ENCODE measurements around the gene SF3B6. TPM values are rescaled to one million over a fixed set of nuclear protein-coding genes. Genes with fewer than 3 reads are reported as not detected.
"Not testable (repeated sequence)": the region's sequence is repeated elsewhere in the genome, so short reads cannot be mapped to it uniquely, and the experiment has no call there.

The SF3B6 gene
- total RNA-seq (2014; rRNA removed; shearing (Covaris generic); ENCODE audit: low replicate concordance) = 239 and 275 TPM in 2 replicates

- peak; percentile 99 for DNase-seq (ENCODE audit: low read depth)
- in situ Hi-C loops (cut with HindIII; ENCODE audit: low pct_unique_long_range_greater_than_20kb, low sequenced_read_pairs) = no loop called here
Measured at GRCh38 chr2:24075915-24076848, at the start of gene SF3B6. Gene SF3B6 (minus strand): TSS chr2:24076326. CDS start chr2:24076229, 97 bp downstream.

GRCh38 chr2:24123922-24124580, 47.9 kb upstream of the SF3B6 start:
- in situ Hi-C loops (cut with HindIII; ENCODE audit: low pct_unique_long_range_greater_than_20kb, low sequenced_read_pairs) = no loop called here
- peak; percentile 76 for DNase-seq (ENCODE audit: low read depth)

GRCh38 chr2:24123195-24123921, 47.2 kb upstream of the SF3B6 start, which contains the start of the genes FAM228B and PFN4:
Gene FAM228B (plus strand): TSS chr2:24123469. CDS start chr2:24124362, 893 bp downstream.
Gene PFN4 (minus strand): TSS chr2:24123334. CDS start chr2:24122535, 799 bp downstream.
- peak; percentile 90 for DNase-seq (ENCODE audit: low read depth)
- in situ Hi-C loops (cut with HindIII; ENCODE audit: low pct_unique_long_range_greater_than_20kb, low sequenced_read_pairs) = no loop called here

- DNase-seq (ENCODE audit: low read depth) = no peak
- in situ Hi-C loops (cut with HindIII; ENCODE audit: low pct_unique_long_range_greater_than_20kb, low sequenced_read_pairs) = no loop called here
Measured at GRCh38 chr2:24122366-24123194, 46.5 kb upstream of the SF3B6 start.

- DNase-seq (ENCODE audit: low read depth) = no peak
- in situ Hi-C loops (cut with HindIII; ENCODE audit: low pct_unique_long_range_greater_than_20kb, low sequenced_read_pairs) = no loop called here
Measured at GRCh38 chr2:24121469-24121868, 45.3 kb upstream of the SF3B6 start.

GRCh38 chr2:24121066-24121465, 44.9 kb upstream of the SF3B6 start:
- in situ Hi-C loops (cut with HindIII; ENCODE audit: low pct_unique_long_range_greater_than_20kb, low sequenced_read_pairs) = no loop called here
- no peak for DNase-seq (ENCODE audit: low read depth)

GRCh38 chr2:24117902-24118301, 41.8 kb upstream of the SF3B6 start:
- no peak for DNase-seq (ENCODE audit: low read depth)
- in situ Hi-C loops (cut with HindIII; ENCODE audit: low pct_unique_long_range_greater_than_20kb, low sequenced_read_pairs) = no loop called here

GRCh38 chr2:24115057-24115456, 38.9 kb upstream of the SF3B6 start:
- in situ Hi-C loops (cut with HindIII; ENCODE audit: low pct_unique_long_range_greater_than_20kb, low sequenced_read_pairs) = no loop called here
- DNase-seq (ENCODE audit: low read depth) = peak; percentile 56

- peak; percentile 81 for DNase-seq (ENCODE audit: low read depth)
- in situ Hi-C loops (cut with HindIII; ENCODE audit: low pct_unique_long_range_greater_than_20kb, low sequenced_read_pairs) = no loop called here
Measured at GRCh38 chr2:24111407-24111901, 35.3 kb upstream of the SF3B6 start.

- in situ Hi-C loops (cut with HindIII; ENCODE audit: low pct_unique_long_range_greater_than_20kb, low sequenced_read_pairs) = no loop called here
- DNase-seq (ENCODE audit: low read depth) = peak; percentile 52
Measured at GRCh38 chr2:24110660-24111303, 34.7 kb upstream of the SF3B6 start.

- DNase-seq (ENCODE audit: low read depth); in situ Hi-C loops (cut with HindIII; ENCODE audit: low pct_unique_long_range_greater_than_20kb, low sequenced_read_pairs): not testable (repeated sequence)
Measured at GRCh38 chr2:24109431-24109830, 33.3 kb upstream of the SF3B6 start.

GRCh38 chr2:24107336-24107735, 31.2 kb upstream of the SF3B6 start:
- DNase-seq (ENCODE audit: low read depth) = no peak
- in situ Hi-C loops (cut with HindIII; ENCODE audit: low pct_unique_long_range_greater_than_20kb, low sequenced_read_pairs) = no loop called here

- in situ Hi-C loops (cut with HindIII; ENCODE audit: low pct_unique_long_range_greater_than_20kb, low sequenced_read_pairs) = no loop called here
- DNase-seq (ENCODE audit: low read depth) = no peak
Measured at GRCh38 chr2:24106786-24107185, 30.7 kb upstream of the SF3B6 start.

GRCh38 chr2:24105816-24106215, 29.7 kb upstream of the SF3B6 start:
- in situ Hi-C loops (cut with HindIII; ENCODE audit: low pct_unique_long_range_greater_than_20kb, low sequenced_read_pairs) = no loop called here
- no peak for DNase-seq (ENCODE audit: low read depth)

- peak; percentile 60 for DNase-seq (ENCODE audit: low read depth)
- in situ Hi-C loops (cut with HindIII; ENCODE audit: low pct_unique_long_range_greater_than_20kb, low sequenced_read_pairs) = no loop called here
Measured at GRCh38 chr2:24104906-24105305, 28.8 kb upstream of the SF3B6 start.

- no peak for DNase-seq (ENCODE audit: low read depth)
- in situ Hi-C loops (cut with HindIII; ENCODE audit: low pct_unique_long_range_greater_than_20kb, low sequenced_read_pairs) = no loop called here
Measured at GRCh38 chr2:24104110-24104650, 28.1 kb upstream of the SF3B6 start.

GRCh38 chr2:24102677-24103076, 26.6 kb upstream of the SF3B6 start:
- DNase-seq (ENCODE audit: low read depth) = no peak
- in situ Hi-C loops (cut with HindIII; ENCODE audit: low pct_unique_long_range_greater_than_20kb, low sequenced_read_pairs) = no loop called here

All from Caki2 (cell line).